ENCODE results near the gene ATP1B3. TPM values are rescaled to one million over a fixed set of nuclear protein-coding genes. Genes with fewer than 3 reads are reported as not detected.

ATP1B3 gene
- polyA plus RNA-seq (2013, experiment 1 of 2): 161 TPM
- 155 TPM for polyA plus RNA-seq (2013, experiment 2 of 2)

DNA sequence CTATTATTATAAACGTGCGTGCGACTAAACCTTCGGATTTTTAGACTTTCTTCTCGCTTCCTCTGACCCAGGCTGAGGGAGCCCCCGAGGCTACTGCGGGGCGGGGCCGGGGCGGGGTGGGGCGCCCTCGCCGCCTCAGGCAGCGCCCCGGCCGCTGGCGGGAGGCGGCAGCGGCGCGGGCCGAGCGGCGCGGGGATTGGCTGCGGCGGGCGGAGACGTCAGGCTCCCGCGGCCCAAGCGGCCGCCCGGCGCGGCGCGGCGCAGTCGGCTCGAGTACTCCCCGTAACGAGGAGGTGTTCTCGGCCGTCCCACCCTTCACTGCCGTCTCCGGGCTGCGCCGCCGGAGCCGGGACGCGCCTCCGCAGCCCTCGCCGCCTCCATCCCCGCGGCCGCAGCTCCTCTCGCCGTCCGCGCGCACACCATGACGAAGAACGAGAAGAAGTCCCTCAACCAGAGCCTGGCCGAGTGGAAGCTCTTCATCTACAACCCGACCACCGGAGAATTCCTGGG is at the start of gene ATP1B3:
TSS of gene ATP1B3 (plus strand) at position 263 of the 510 bp plus-strand sequence. CDS start at position 422, 159 bp downstream.
- peak within 1 kb of the TSS; percentile 66 for H4K8ac ChIP-seq (ENCODE audit: low read depth, low read length)
- H2AK5ac ChIP-seq (ENCODE audit: low read length): no peak within 1 kb of the TSS
- peak within 1 kb of the TSS; percentile 83 for H2BK120ac ChIP-seq (ENCODE audit: low read depth, low read length)
- H3K27ac ChIP-seq (ENCODE audit: low read depth, low read length): peak within 1 kb of the TSS; percentile 91
- H3K79me1 ChIP-seq (ENCODE audit: low read length): peaks cover 4% of the 10 kb centered on the region
- H3K4me2 ChIP-seq (ENCODE audit: low read length): peak within 1 kb of the TSS; percentile 77
- no peaks in the 10 kb centered on the region for H3K4me1 ChIP-seq (ENCODE audit: control insufficient read depth, low read depth, low read length)
- peak within 1 kb of the TSS; percentile 91 for H3K9ac ChIP-seq (ENCODE audit: low read length)
- H3K4me3 ChIP-seq (ENCODE audit: low read length): peak within 1 kb of the TSS; percentile 97
- H3K36me3 ChIP-seq (ENCODE audit: control insufficient read depth, insufficient read depth, low read length): no peaks in the 10 kb centered on the region
- peak within 1 kb of the TSS; percentile 85 for H3K23ac ChIP-seq (ENCODE audit: low read length)
- peak within 1 kb of the TSS; percentile 35 for H2BK5ac ChIP-seq (ENCODE audit: low read length)
- H3K27me3 ChIP-seq (ENCODE audit: insufficient read depth, low read length, poor library complexity): no peaks in the 10 kb centered on the region
- H3K4ac ChIP-seq (ENCODE audit: low read depth, low read length): peak within 1 kb of the TSS; percentile 60
- H3K79me2 ChIP-seq (ENCODE audit: control insufficient read depth, insufficient read depth, low read length): peaks cover 38% of the 10 kb centered on the region
- H4K5ac ChIP-seq (ENCODE audit: low read length): no peak within 1 kb of the TSS
- H3K56ac ChIP-seq (ENCODE audit: low read length): peak within 1 kb of the TSS; percentile 92
- H2BK15ac ChIP-seq (replicated peaks; ENCODE audit: low read depth): peak within 1 kb of the TSS; percentile 74
- DNase-seq: peak; percentile 82
- no CpG with 5 or more reads among the region's 69 CpGs for WGBS (ENCODE audit: extremely low coverage, insufficient coverage, low lambda C conversion rate)
- H3K18ac ChIP-seq (ENCODE audit: low read length): peak within 1 kb of the TSS; percentile 99

- H4K8ac ChIP-seq (ENCODE audit: low read depth, low read length): no peak overlapping the region
- no peak overlapping the region for H3K4ac ChIP-seq (ENCODE audit: low read depth, low read length)
- H3K23ac ChIP-seq (ENCODE audit: low read length): no peak overlapping the region
- no peak overlapping the region for H3K4me3 ChIP-seq (ENCODE audit: low read length)
- no peak overlapping the region for H2BK5ac ChIP-seq (ENCODE audit: low read length)
- no peaks in the 10 kb centered on the region for H3K79me2 ChIP-seq (ENCODE audit: control insufficient read depth, insufficient read depth, low read length)
- no peaks in the 10 kb centered on the region for H3K27me3 ChIP-seq (ENCODE audit: insufficient read depth, low read length, poor library complexity)
- no peak overlapping the region for H3K18ac ChIP-seq (ENCODE audit: low read length)
- H3K4me2 ChIP-seq (ENCODE audit: low read length): no peak overlapping the region
- no peak overlapping the region for H3K27ac ChIP-seq (ENCODE audit: low read depth, low read length)
- H2AK5ac ChIP-seq (ENCODE audit: low read length): no peak overlapping the region
- H3K4me1 ChIP-seq (ENCODE audit: control insufficient read depth, low read depth, low read length): no peaks in the 10 kb centered on the region
- H3K79me1 ChIP-seq (ENCODE audit: low read length): no peaks in the 10 kb centered on the region
- no peak overlapping the region for H2BK15ac ChIP-seq (replicated peaks; ENCODE audit: low read depth)
- no peaks in the 10 kb centered on the region for H3K36me3 ChIP-seq (ENCODE audit: control insufficient read depth, insufficient read depth, low read length)
- no peak overlapping the region for H4K5ac ChIP-seq (ENCODE audit: low read length)
- no peak overlapping the region for H2BK120ac ChIP-seq (ENCODE audit: low read depth, low read length)
- H3K56ac ChIP-seq (ENCODE audit: low read length): no peak overlapping the region
- DNase-seq: no peak
- H3K9ac ChIP-seq (ENCODE audit: low read length): no peak overlapping the region
Observed at GRCh38 chr3:141828487-141828886, 48.0 kb upstream of the ATP1B3 start.

DNA sequence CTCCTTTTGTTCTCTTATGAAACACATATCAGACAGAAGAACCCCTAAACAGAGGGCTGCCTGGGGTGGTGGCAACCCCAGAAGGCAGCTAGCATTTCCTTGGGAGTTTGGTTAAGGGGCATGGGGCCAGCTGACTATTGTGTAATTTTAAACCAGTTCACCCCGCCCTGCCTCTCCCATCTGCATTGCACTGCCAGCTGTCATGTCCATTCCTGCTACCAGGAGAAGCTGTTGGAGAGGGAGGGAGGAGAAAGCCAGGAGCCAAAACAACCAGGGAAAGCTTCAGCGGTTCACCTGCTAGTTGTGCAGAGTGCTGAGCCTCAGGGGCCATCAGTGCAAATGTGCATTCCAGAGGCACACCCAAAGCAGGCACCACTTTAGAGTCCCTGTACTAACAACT is 47.6 kb upstream of the ATP1B3 start:
- H3K79me1 ChIP-seq (ENCODE audit: low read length): no peaks in the 10 kb centered on the region
- no peak overlapping the region for H3K23ac ChIP-seq (ENCODE audit: low read length)
- H3K27me3 ChIP-seq (ENCODE audit: insufficient read depth, low read length, poor library complexity): no peaks in the 10 kb centered on the region
- no peak for DNase-seq
- no peak overlapping the region for H3K56ac ChIP-seq (ENCODE audit: low read length)
- H2AK5ac ChIP-seq (ENCODE audit: low read length): no peak overlapping the region
- H3K27ac ChIP-seq (ENCODE audit: low read depth, low read length): no peak overlapping the region
- no peak overlapping the region for H3K9ac ChIP-seq (ENCODE audit: low read length)
- H2BK15ac ChIP-seq (replicated peaks; ENCODE audit: low read depth): no peak overlapping the region
- H3K4me2 ChIP-seq (ENCODE audit: low read length): no peak overlapping the region
- H4K5ac ChIP-seq (ENCODE audit: low read length): no peak overlapping the region
- no CpG with 5 or more reads among the region's 2 CpGs for WGBS (ENCODE audit: extremely low coverage, insufficient coverage, low lambda C conversion rate)
- no peaks in the 10 kb centered on the region for H3K4me1 ChIP-seq (ENCODE audit: control insufficient read depth, low read depth, low read length)
- H3K18ac ChIP-seq (ENCODE audit: low read length): no peak overlapping the region
- H2BK120ac ChIP-seq (ENCODE audit: low read depth, low read length): no peak overlapping the region
- H3K36me3 ChIP-seq (ENCODE audit: control insufficient read depth, insufficient read depth, low read length): no peaks in the 10 kb centered on the region
- H4K8ac ChIP-seq (ENCODE audit: low read depth, low read length): no peak overlapping the region
- H2BK5ac ChIP-seq (ENCODE audit: low read length): no peak overlapping the region
- no peak overlapping the region for H3K4ac ChIP-seq (ENCODE audit: low read depth, low read length)
- H3K79me2 ChIP-seq (ENCODE audit: control insufficient read depth, insufficient read depth, low read length): no peaks in the 10 kb centered on the region
- no peak overlapping the region for H3K4me3 ChIP-seq (ENCODE audit: low read length)

DNA sequence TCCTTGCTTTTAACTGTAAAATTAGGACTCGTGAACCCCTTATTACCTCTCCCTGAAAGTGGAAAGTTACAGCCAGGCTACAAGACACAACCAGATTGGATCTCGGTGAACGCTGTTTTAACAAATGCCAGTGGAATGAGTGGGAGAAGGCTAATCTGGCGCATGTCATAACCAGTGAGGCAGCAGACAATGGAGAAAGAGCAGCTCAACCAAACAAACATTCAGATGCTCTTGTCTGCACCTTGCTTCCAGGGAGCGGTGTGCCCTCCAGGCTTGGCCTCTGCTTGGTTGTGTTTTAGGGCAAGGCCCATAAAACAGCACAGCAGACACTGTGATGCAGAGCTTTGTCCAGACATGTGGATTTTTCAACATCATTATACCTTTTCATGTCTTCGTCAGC is 45.9 kb upstream of the ATP1B3 start:
- no peak overlapping the region for H2BK120ac ChIP-seq (ENCODE audit: low read depth, low read length)

DNA sequence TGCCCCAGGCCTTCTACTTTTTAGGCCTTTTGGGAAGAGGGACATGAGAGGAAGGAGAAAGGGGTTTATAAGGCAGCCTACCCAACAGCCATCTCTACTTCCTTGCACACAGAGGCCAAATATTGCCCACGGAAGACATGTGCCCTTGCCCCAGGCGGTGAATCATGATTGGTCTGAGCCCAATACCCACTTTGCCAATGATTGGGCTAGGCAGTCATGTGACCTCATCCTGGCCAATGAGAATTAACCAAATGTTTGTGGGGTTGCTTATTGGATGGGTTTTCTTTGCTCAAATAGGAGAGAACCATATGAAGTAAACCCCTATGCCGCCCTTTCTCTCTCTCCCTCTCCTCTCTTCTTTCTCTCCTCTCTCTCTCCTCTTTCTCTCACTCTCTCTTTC is 42.2 kb upstream of the ATP1B3 start:
- Histone ChIP-seq H2BK120ac (ENCODE audit: low read depth, low read length) (no peak overlapping the region), H3K18ac (ENCODE audit: low read length) (no peak overlapping the region), H3K23ac (ENCODE audit: low read length) (no peak overlapping the region), H3K36me3 (ENCODE audit: control insufficient read depth, insufficient read depth, low read length) (no peaks in the 10 kb centered on the region), H2BK15ac (replicated peaks; ENCODE audit: low read depth) (no peak overlapping the region), H3K4me1 (ENCODE audit: control insufficient read depth, low read depth, low read length) (no peaks in the 10 kb centered on the region), H4K5ac (ENCODE audit: low read length) (no peak overlapping the region), H3K4me3 (ENCODE audit: low read length) (no peak overlapping the region), H3K4ac (ENCODE audit: low read depth, low read length) (no peak overlapping the region), H3K27me3 (ENCODE audit: insufficient read depth, low read length, poor library complexity) (no peaks in the 10 kb centered on the region), H3K27ac (ENCODE audit: low read depth, low read length) (no peak overlapping the region), H4K8ac (ENCODE audit: low read depth, low read length) (no peak overlapping the region), H3K56ac (ENCODE audit: low read length) (no peak overlapping the region), H3K9ac (ENCODE audit: low read length) (no peak overlapping the region), H2BK5ac (ENCODE audit: low read length) (no peak overlapping the region), H3K79me1 (ENCODE audit: low read length) (no peaks in the 10 kb centered on the region), H3K79me2 (ENCODE audit: control insufficient read depth, insufficient read depth, low read length) (no peaks in the 10 kb centered on the region), H2AK5ac (ENCODE audit: low read length) (no peak overlapping the region), H3K4me2 (ENCODE audit: low read length) (no peak overlapping the region)
- no peak for DNase-seq
- WGBS (ENCODE audit: extremely low coverage, insufficient coverage, low lambda C conversion rate): no CpG with 5 or more reads among the region's 3 CpGs

More for the DNA sequence above, 45.9 kb upstream of the ATP1B3 start:
- WGBS (ENCODE audit: extremely low coverage, insufficient coverage, low lambda C conversion rate): no CpG with 5 or more reads among the region's 6 CpGs
- H3K79me2 ChIP-seq (ENCODE audit: control insufficient read depth, insufficient read depth, low read length): no peaks in the 10 kb centered on the region
- no peak overlapping the region for H4K5ac ChIP-seq (ENCODE audit: low read length)
- H3K4me3 ChIP-seq (ENCODE audit: low read length): no peak overlapping the region
- no peak overlapping the region for H4K8ac ChIP-seq (ENCODE audit: low read depth, low read length)
- H2BK5ac ChIP-seq (ENCODE audit: low read length): no peak overlapping the region
- no peak overlapping the region for H3K27ac ChIP-seq (ENCODE audit: low read depth, low read length)
- no peak overlapping the region for H3K9ac ChIP-seq (ENCODE audit: low read length)
- H3K27me3 ChIP-seq (ENCODE audit: insufficient read depth, low read length, poor library complexity): no peaks in the 10 kb centered on the region
- no peak overlapping the region for H2AK5ac ChIP-seq (ENCODE audit: low read length)
- no peak overlapping the region for H3K56ac ChIP-seq (ENCODE audit: low read length)
- H3K79me1 ChIP-seq (ENCODE audit: low read length): no peaks in the 10 kb centered on the region
- no peaks in the 10 kb centered on the region for H3K36me3 ChIP-seq (ENCODE audit: control insufficient read depth, insufficient read depth, low read length)
- H2BK15ac ChIP-seq (replicated peaks; ENCODE audit: low read depth): no peak overlapping the region
- no peak overlapping the region for H3K4me2 ChIP-seq (ENCODE audit: low read length)
- H3K4ac ChIP-seq (ENCODE audit: low read depth, low read length): no peak overlapping the region
- no peak overlapping the region for H3K23ac ChIP-seq (ENCODE audit: low read length)
- H3K4me1 ChIP-seq (ENCODE audit: control insufficient read depth, low read depth, low read length): no peaks in the 10 kb centered on the region
- no peak for DNase-seq
- no peak overlapping the region for H3K18ac ChIP-seq (ENCODE audit: low read length)

GRCh38 chr3:141835557-141836229 is 40.8 kb upstream of the ATP1B3 start:
- H2AK5ac ChIP-seq (ENCODE audit: low read length): no peak overlapping the region
- no peak overlapping the region for H3K27ac ChIP-seq (ENCODE audit: low read depth, low read length)
- no peak overlapping the region for H3K4me3 ChIP-seq (ENCODE audit: low read length)

More at GRCh38 chr3:141835557-141836229, 40.8 kb upstream of the ATP1B3 start:
- H3K56ac ChIP-seq (ENCODE audit: low read length): no peak overlapping the region
- H4K8ac ChIP-seq (ENCODE audit: low read depth, low read length): no peak overlapping the region
- no peak overlapping the region for H3K4me2 ChIP-seq (ENCODE audit: low read length)
- no peak overlapping the region for H2BK120ac ChIP-seq (ENCODE audit: low read depth, low read length)
- no peak overlapping the region for H2BK5ac ChIP-seq (ENCODE audit: low read length)
- H3K79me1 ChIP-seq (ENCODE audit: low read length): no peaks in the 10 kb centered on the region
- no peak overlapping the region for H3K4ac ChIP-seq (ENCODE audit: low read depth, low read length)
- no peaks in the 10 kb centered on the region for H3K27me3 ChIP-seq (ENCODE audit: insufficient read depth, low read length, poor library complexity)
- H3K23ac ChIP-seq (ENCODE audit: low read length): no peak overlapping the region
- H3K18ac ChIP-seq (ENCODE audit: low read length): no peak overlapping the region
- no peaks in the 10 kb centered on the region for H3K79me2 ChIP-seq (ENCODE audit: control insufficient read depth, insufficient read depth, low read length)
- WGBS (ENCODE audit: extremely low coverage, insufficient coverage, low lambda C conversion rate): no CpG with 5 or more reads among the region's 15 CpGs
- DNase-seq: no peak
- H4K5ac ChIP-seq (ENCODE audit: low read length): no peak overlapping the region
- H3K4me1 ChIP-seq (ENCODE audit: control insufficient read depth, low read depth, low read length): no peaks in the 10 kb centered on the region
- H2BK15ac ChIP-seq (replicated peaks; ENCODE audit: low read depth): no peak overlapping the region
- no peak overlapping the region for H3K9ac ChIP-seq (ENCODE audit: low read length)
- no peaks in the 10 kb centered on the region for H3K36me3 ChIP-seq (ENCODE audit: control insufficient read depth, insufficient read depth, low read length)

Data from mesendoderm (in vitro differentiated cells).